Fibroblast of skin of scalp (primary cell): Measurements from ENCODE around the gene PRKN.
A peak's percentile ranks its signal among the peaks of the same experiment; 100 is the strongest.

Experiments
- DNase-seq: peaks from one replicate; pipeline ENCODE4 v3.0.0-alpha.2; 2013

The PRKN gene

GRCh38 chr6:162292915-162293314 is 434.7 kb downstream of the PRKN start:
- DNase-seq = no peak

- DNase-seq = no peak
These were observed 436.6 kb downstream of the PRKN start for GRCh38 chr6:162290846-162291465.

DNA sequence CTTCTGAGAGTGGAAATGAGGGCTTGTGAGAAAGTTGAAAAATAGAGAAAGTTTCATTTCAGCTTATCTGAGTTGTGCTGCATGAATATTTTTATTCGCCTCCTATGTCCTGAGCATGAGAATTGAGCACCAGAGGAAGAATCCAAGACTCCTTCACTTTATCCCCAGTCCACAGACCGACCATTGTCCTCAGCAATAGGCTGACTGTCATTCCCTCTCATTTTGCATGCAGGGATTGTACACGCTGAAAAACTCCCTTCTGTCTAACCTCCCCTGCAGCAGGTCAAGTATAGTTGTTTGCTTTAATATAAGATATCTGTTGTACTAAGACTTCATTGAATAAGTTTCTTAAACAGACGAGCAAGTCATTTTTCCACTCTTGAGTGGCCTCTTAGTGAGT is 437.6 kb downstream of the PRKN start:
- no peak for DNase-seq

DNA sequence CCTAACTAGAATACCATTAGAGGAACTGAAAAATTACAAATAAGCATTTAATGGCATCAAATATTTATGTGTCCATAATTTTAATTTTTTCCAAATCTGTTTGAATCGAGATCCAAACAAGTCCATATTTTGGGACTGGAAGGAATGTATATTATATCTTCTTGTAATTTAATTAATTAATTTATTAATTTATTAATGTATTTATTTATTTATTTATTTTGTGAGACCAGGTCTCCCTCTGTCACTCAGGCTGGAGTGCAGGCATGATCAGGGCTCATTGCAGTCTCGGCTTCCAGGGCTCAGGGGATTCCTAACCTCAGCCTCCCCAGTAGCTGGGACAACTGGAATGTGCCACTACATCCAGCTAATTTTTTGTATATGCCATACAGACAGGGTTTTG is 453.6 kb downstream of the PRKN start:
- no peak for DNase-seq

DNA sequence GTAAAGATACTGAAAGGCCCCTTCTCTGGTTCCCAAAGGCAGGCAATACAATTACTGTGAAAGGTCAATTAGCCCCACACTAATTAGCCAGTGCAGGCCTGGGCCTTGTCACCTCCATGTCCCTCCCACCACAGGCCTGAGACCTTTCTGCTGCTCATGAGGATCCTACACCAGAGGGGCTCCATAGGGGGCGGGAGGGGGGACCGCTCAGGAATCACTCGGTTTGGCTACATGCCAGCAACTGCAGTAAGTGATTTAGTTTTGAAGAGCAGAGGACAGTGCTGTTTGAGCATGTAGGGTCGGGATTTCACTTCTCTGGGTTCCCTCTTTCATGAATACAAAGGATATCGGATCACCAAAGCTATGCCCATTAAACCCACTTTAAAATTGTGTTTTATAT is 455.6 kb downstream of the PRKN start:
- DNase-seq = no peak

- no peak for DNase-seq
These were observed 456.6 kb downstream of the PRKN start for GRCh38 chr6:162270966-162271365.

GRCh38 chr6:162267641-162268040 is 459.9 kb downstream of the PRKN start:
- no peak for DNase-seq

DNA sequence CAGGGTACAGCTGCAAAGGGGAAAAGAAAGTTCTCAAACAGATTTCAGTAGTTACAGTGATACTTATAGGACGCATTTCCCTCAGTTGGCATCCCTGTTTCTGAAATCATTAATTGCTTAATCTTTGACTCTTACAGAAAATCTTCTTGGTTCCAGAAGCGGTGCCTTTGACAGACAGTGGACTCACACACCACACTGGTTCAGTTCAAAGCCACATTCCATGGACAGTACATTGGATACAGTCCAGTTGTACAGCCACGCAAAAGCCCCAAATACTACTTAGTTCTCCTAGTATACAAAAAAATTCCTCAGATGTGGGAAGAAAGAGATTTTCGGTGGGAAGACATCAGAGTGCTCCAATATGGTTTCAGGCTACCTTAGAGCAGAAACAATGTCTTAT is 460.4 kb downstream of the PRKN start:
- DNase-seq = no peak

DNA sequence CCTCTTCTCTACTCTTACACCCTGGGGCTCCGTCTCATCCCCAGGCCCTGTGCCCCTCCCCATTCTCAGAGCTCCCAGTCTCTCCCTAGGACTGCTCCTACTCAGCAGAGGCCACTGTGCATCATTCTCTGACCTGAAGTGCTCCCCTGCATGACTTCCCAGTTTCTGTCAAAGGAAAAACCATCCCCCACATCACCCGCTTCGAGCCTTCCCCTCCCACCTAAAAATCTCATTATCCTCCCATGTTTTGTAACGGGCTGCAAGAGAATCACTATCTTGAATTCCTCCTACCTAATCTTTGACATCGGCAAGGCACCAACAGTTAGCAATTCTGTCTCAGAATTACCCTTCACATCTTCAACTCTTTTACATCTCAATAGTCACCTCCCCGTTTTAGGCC is 463.0 kb downstream of the PRKN start:
- no peak for DNase-seq

- DNase-seq = no peak
These were observed 464.9 kb downstream of the PRKN start for GRCh38 chr6:162262466-162263196.

- no peak for DNase-seq
These were observed 466.0 kb downstream of the PRKN start for GRCh38 chr6:162261598-162261997.

GRCh38 chr6:162260027-162260426 is 467.5 kb downstream of the PRKN start:
- no peak for DNase-seq

DNA sequence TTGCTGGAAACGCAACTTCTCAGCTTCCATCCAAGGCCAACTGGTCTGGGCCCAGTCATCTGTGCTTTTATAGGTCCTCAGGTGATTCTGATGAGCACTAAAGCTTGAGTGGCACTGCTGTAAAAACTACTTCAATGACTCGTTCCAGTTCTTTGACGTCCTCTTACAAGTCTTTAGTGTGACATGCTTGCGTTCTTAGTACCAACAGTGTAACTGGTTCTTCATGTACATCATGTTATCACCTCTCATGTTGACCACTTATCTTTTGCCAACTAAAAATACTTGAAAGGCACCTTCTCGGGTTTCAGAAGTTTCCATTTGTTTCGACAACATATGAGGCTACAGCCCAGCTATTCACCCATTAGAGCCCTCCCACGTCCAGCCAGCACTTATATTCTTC is 468.9 kb downstream of the PRKN start:
- no peak for DNase-seq

DNA sequence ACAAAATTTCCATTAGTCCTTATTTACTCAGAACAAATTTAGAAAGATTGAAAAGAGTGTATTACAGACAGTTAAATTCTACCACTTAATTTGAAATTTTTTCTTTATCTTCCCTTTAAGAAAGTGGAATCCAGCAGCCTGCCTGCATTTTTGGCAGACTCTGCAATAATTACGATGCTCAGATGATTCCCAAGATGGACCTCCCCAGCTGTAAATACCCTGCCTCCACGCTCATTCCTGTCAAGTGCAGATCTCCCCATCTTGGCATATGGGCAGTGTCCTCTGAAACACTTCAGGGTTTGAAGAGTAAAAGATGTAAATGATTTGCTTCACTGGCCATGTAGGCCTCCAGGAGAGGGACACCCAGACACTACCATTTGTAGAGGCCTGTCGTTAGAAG is 471.2 kb downstream of the PRKN start:
- DNase-seq = no peak

- DNase-seq = peak; percentile 10
These were observed 476.3 kb downstream of the PRKN start for GRCh38 chr6:162251257-162251656.

DNA sequence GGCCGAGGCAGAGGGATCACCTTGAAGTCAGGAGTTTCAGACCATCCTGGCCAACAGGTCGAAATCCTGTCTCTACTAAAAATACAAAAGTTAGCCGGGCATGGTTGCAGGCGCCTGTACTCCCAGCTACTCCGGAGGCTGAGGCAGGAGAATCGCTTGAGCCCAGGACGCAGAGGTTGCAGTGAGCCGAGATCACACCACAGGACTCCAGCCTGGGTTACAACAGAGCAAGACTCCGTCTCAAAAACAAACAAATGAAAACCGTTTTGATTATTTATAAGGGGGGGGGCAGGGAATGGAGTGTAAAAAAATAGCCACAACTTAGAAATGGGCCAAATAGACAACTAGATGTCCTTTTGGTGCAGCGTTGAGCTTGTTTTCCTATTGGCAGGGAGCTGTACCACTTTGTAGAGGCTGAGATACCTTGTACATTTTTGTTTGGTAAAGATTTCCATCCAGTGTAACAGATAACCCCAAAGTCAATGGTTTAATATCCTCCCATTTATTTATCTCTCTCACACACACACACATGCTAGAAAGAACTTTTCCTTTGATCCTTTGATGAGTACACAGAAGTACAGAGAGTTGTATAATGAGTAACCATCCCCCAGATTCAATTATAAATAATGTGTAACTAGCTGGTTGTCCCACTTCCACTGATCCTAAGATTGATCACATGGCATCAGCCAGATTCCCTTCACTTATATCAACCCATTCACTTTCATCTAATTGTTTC is 477.5 kb downstream of the PRKN start:
- no peak for DNase-seq

- peak; percentile 12 for DNase-seq
These were observed 481.6 kb downstream of the PRKN start for GRCh38 chr6:162245830-162246420.

GRCh38 chr6:162244031-162244430 is 483.5 kb downstream of the PRKN start:
- no peak for DNase-seq

DNA sequence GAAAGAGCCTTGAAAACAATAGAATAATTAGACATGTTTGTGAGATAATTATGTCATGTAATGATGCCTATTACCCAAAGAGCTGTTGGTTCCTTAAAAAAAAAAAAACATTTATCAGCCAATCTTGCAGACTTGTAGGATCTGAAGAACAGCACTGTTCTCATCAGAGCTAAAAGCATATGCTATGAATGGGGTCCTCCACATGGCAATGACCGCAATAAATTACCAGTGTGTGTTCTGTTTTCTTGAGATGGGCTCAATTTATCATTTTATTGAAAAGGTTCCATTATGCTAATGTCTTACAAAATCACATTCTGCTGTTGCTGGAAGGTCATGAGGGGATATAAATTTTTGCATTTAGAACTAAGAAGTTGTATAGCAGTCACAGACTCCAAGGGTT is 484.7 kb downstream of the PRKN start:
- DNase-seq = no peak

- no peak for DNase-seq
These were observed 488.2 kb downstream of the PRKN start for GRCh38 chr6:162239330-162239729.

- DNase-seq = no peak
These were observed 488.9 kb downstream of the PRKN start for GRCh38 chr6:162238675-162239074.

- DNase-seq = no peak
These were observed 490.2 kb downstream of the PRKN start for GRCh38 chr6:162237331-162237730.

GRCh38 chr6:162234631-162235030 is 492.9 kb downstream of the PRKN start:
- no peak for DNase-seq
